Prostate gland (tissue), 2 donors: ENCODE results near the gene ZNF496.

Experiments
- POLR2AphosphoS5 ChIP-seq: sonication (generic); formaldehyde crosslinking; IDR thresholded peaks from one replicate; pipeline ENCODE4 v1.6.1; 2017; ENCODE audit warnings: antibody characterized with exemption
- TF ChIP-seq, protein P1 (sequence below), 4 experiments: fragments of 200-600 bp in 2 of 4; fragments of 450-650 bp in 2 of 4; sonication (generic) in 2 of 4; IDR thresholded peaks; 1 replicate in 3 of 4; 2 replicates in 1 of 4; pipeline ENCODE4 v1.5.1; 2016 to 2019; ENCODE audit warnings: antibody characterized with exemption in 4 of 4, mild to moderate bottlenecking in 2 of 4, moderate library complexity in 2 of 4

DNA sequence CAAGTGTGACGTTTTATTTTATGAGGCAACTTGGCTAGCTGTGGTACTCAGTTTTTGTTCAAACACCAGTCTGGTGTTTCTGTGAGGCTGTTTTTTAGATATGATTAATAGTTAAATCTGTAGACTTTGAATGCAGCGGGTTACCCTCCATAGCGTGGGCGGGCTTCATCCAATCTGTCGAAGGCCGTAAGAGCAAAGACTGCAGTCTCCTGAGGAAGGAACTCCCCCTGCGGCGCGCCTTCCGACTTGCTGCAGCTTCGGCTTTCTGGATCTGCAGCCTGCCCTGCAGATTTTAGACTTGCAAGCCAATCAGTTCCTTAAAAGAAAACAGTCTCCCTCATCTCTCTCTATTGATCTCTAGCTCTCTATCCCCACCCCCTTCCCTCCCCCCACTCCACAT is 4.2 kb upstream of the ZNF496 start:
- TF ChIP-seq, protein P1, sequence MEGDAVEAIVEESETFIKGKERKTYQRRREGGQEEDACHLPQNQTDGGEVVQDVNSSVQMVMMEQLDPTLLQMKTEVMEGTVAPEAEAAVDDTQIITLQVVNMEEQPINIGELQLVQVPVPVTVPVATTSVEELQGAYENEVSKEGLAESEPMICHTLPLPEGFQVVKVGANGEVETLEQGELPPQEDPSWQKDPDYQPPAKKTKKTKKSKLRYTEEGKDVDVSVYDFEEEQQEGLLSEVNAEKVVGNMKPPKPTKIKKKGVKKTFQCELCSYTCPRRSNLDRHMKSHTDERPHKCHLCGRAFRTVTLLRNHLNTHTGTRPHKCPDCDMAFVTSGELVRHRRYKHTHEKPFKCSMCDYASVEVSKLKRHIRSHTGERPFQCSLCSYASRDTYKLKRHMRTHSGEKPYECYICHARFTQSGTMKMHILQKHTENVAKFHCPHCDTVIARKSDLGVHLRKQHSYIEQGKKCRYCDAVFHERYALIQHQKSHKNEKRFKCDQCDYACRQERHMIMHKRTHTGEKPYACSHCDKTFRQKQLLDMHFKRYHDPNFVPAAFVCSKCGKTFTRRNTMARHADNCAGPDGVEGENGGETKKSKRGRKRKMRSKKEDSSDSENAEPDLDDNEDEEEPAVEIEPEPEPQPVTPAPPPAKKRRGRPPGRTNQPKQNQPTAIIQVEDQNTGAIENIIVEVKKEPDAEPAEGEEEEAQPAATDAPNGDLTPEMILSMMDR (IDR thresholded peaks at IDR 0.05): no peak
- no peak for TF ChIP-seq POLR2AphosphoS5
